Endothelial cell of umbilical vein (primary cell): ENCODE measurements around the gene PLEKHG1. TPM values are rescaled to one million over a fixed set of nuclear protein-coding genes. Genes with fewer than 3 reads are reported as not detected.

Source experiments
- BruUV-seq: library from RNA; stranded (reverse); fragments of 400-500 nt; replicated peaks from 2 replicates; lab custom pipeline; 2021; lab: Mats Ljungman, UMichigan
- CTCF ChIA-PET: fragments of 300-600, 350-600 bp; sonication (Branson Sonifier 250); formaldehyde crosslinking; loops from one replicate; lab custom pipeline; 2021; ENCODE audit warnings: antibody characterized with exemption, inconsistent platforms; lab: Charles Lee
- POLR2A ChIA-PET: fragments of 300-600, 350-600 bp; sonication (Branson Sonifier 250); formaldehyde crosslinking; loops from one replicate; lab custom pipeline; 2021; ENCODE audit warnings: antibody characterized with exemption, inconsistent platforms; lab: Charles Lee
- DNase-seq: peaks from one replicate; pipeline ENCODE4 v3.0.0-alpha.2; 2011; ENCODE audit warnings: low read depth, low spot score
- FAIRE-seq: peaks from 2 replicates; lab custom pipeline; 2011; peaks lifted over from hg19 to GRCh38; lab: Jason Lieb, UNC
- H2AFZ ChIP-seq: 2 replicates; pipeline ENCODE4 v1.6.0; 2012; ENCODE audit warnings: low read depth, low read length, control low read depth, inconsistent platforms
- H3K27ac ChIP-seq: 2 replicates; pipeline ENCODE4 v1.5.1; 2011; ENCODE audit warnings: low read depth, mild to moderate bottlenecking, control low read depth, low read length, moderate library complexity; ENCODE audit not compliant: insufficient read depth
- H3K27me3 ChIP-seq, 2 experiments: 2 replicates each; pipeline versions ENCODE4 v1.6.0 to v1.6.1; 2011; ENCODE audit warnings: low read length in 2 of 2, mixed read lengths in 1 of 2; ENCODE audit not compliant: control insufficient read depth in 2 of 2, insufficient read depth in 2 of 2
- H3K36me3 ChIP-seq, 2 experiments: 2 replicates in 1 of 2; 3 replicates in 1 of 2; pipeline ENCODE4 v1.5.1; 2011; ENCODE audit warnings: low read length in 2 of 2, mild to moderate bottlenecking in 1 of 2, moderate library complexity in 1 of 2; ENCODE audit not compliant: control insufficient read depth in 2 of 2, insufficient read depth in 2 of 2; ENCODE audit errors: extremely low read depth in 1 of 2
- H3K4me1 ChIP-seq: 3 replicates; pipeline ENCODE4 v1.5.1; 2011; ENCODE audit warnings: mild to moderate bottlenecking, low read length; ENCODE audit not compliant: control insufficient read depth, insufficient read depth; ENCODE audit errors: extremely low read depth
- H3K4me2 ChIP-seq: 2 replicates; pipeline ENCODE4 v1.6.1; 2011; ENCODE audit warnings: low read length, control low read depth, mixed read lengths; ENCODE audit not compliant: insufficient read depth
- H3K4me3 ChIP-seq, 3 experiments: fragments of 200-600 bp in 1 of 3; sonication (generic), shearing (Covaris generic) in 1 of 3; replicated peaks in 1 of 3; 2 replicates each; pipeline ENCODE4 v1.5.1; 2011 to 2016; ENCODE audit warnings: control low read depth in 3 of 3, low read length in 3 of 3, mild to moderate bottlenecking in 2 of 3, inconsistent platforms in 1 of 3, low read depth in 1 of 3, moderate library complexity in 1 of 3; ENCODE audit not compliant: insufficient read depth in 1 of 3
- H3K79me2 ChIP-seq: 2 replicates; pipeline ENCODE4 v1.6.0; 2012; ENCODE audit warnings: low read length, inconsistent platforms; ENCODE audit not compliant: control insufficient read depth, insufficient read depth
- H3K9ac ChIP-seq: replicated peaks from 2 replicates; pipeline ENCODE3; 2011; ENCODE audit warnings: low read length, control low read depth; ENCODE audit not compliant: insufficient read depth; ENCODE audit errors: extremely low read depth
- H3K9me1 ChIP-seq: replicated peaks from 3 replicates; pipeline ENCODE4 v1.6.0; 2011; ENCODE audit warnings: mild to moderate bottlenecking, low read length; ENCODE audit not compliant: control insufficient read depth, insufficient read depth; ENCODE audit errors: extremely low read depth
- H3K9me3 ChIP-seq: replicated peaks from 2 replicates; pipeline ENCODE4 v1.5.1; 2012; ENCODE audit warnings: low read length, inconsistent platforms; ENCODE audit not compliant: control insufficient read depth, insufficient read depth
- H4K20me1 ChIP-seq: replicated peaks from 2 replicates; pipeline ENCODE3; 2011; ENCODE audit warnings: mild to moderate bottlenecking, low read length; ENCODE audit not compliant: control insufficient read depth, insufficient read depth; ENCODE audit errors: extremely low read depth
- EZH2 ChIP-seq: IDR thresholded peaks from 2 replicates; pipeline ENCODE4 v1.6.1; 2012; ENCODE audit warnings: borderline replicate concordance, low read depth, mild to moderate bottlenecking, moderate library complexity, low read length, inconsistent platforms; ENCODE audit not compliant: severe bottlenecking
- FOS ChIP-seq: IDR thresholded peaks from 2 replicates; pipeline ENCODE4 v1.6.1; 2011; ENCODE audit warnings: mild to moderate bottlenecking, low read length, moderate library complexity, borderline replicate concordance; ENCODE audit not compliant: insufficient read depth
- GATA2 ChIP-seq: IDR thresholded peaks from 2 replicates; pipeline ENCODE4 v1.7.0; 2011; ENCODE audit warnings: low read depth, mild to moderate bottlenecking, moderate library complexity, mixed read lengths, low read length; ENCODE audit not compliant: insufficient read length, insufficient read depth
- JUN ChIP-seq: IDR thresholded peaks from 2 replicates; pipeline ENCODE4 v1.6.1; 2011; ENCODE audit warnings: borderline replicate concordance, low read depth; ENCODE audit not compliant: insufficient read length, insufficient read depth
- MAX ChIP-seq: IDR thresholded peaks from 2 replicates; pipeline ENCODE4 v1.6.1; 2011; ENCODE audit not compliant: insufficient read depth, insufficient read length
- MYC ChIP-seq: IDR thresholded peaks from one replicate; pipeline ENCODE4 v1.6.1; 2011; ENCODE audit warnings: mild to moderate bottlenecking, low read depth, low read length
- POLR2A ChIP-seq: IDR thresholded peaks from 2 replicates; pipeline ENCODE4 v1.6.1; 2012; ENCODE audit warnings: low read depth, mild to moderate bottlenecking, control low read depth, low read length
- POLR2AphosphoS5 ChIP-seq: IDR thresholded peaks from 2 replicates; pipeline ENCODE4 v1.6.1; 2012; ENCODE audit warnings: low read depth, mild to moderate bottlenecking, control low read depth, low read length, moderate library complexity; ENCODE audit not compliant: insufficient read depth
- dilution Hi-C: fragments of 300-500 bp; cut with MboI; formaldehyde crosslinking; loops from one replicate; pipeline ENCODE4 v1.15.0; 2019; ENCODE audit warnings: low sequenced_read_pairs; ENCODE audit not compliant: extremely low pct_ligation_motif_present
- intact Hi-C: fragments of 100-400 bp; cut with micrococcal nuclease; formaldehyde crosslinking; loops from one replicate; pipeline ENCODE4 v1.10.0; 2022
- polyA plus RNA-seq, 4 experiments: library from polyadenylated mRNA; depleted of rRNA in 3 of 4; stranded (reverse) in 3 of 4; unstranded in 1 of 4; fragments of >200 nt; gene quantifications; 2 replicates each; pipeline versions ENCODE4 v1.2.1 to v1.2.3, GENCODE V29; 2011 to 2012; ENCODE audit warnings: missing spikeins in 1 of 4
- total RNA-seq: library from RNA; stranded (reverse); gene quantifications from 2 replicates; pipeline ENCODE4 v1.2.3, GENCODE V29; 2021
- TF ChIP-seq, protein P1 (sequence below), 2 donors: IDR thresholded peaks; 1 replicate in 1 of 2; 2 replicates in 1 of 2; pipeline ENCODE4 v1.5.1; 2011; ENCODE audit warnings: low read length in 2 of 2, mild to moderate bottlenecking in 2 of 2, moderate library complexity in 2 of 2, control low read depth in 1 of 2, inconsistent platforms in 1 of 2, low read depth in 1 of 2; ENCODE audit not compliant: insufficient read depth in 1 of 2; ENCODE audit errors: extremely low read depth in 1 of 2

Gene PLEKHG1
- total and polyA plus RNA-seq, 2 donors (not counting 3 experiments of a cell fraction or from before 2014, with no cell fraction given): 8.8 to 62.5 TPM

DNA sequence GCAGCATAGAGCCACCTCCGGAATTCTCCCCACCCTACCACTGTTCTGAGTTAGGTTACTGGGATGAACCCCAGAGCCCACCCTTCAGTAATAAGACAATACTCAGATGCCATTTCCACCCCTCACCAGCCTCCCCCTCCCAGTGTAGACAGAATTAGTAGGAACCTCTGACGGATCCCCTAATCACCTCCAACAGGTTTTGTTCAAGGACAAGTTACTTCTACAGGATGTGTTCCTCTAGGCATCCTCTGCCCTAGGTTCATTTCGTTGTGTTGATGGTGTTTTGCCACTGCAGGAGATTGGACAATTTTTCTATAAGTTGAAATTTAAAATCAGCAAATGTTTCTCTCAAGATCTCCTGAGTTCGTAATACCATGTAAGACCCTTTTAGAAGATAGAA lies 22.8 kb downstream of the PLEKHG1 start:
- no peaks in the 10 kb centered on the region for H3K9me1 ChIP-seq
- no peak overlapping the region for H3K27ac ChIP-seq
- H4K20me1 ChIP-seq: no peaks in the 10 kb centered on the region
- BruUV-seq: TSS peak; percentile 29
- dilution Hi-C loops: no loop called here
- no peaks in the 10 kb centered on the region for H3K27me3 ChIP-seq
- CTCF ChIA-PET: no interaction called here
- POLR2A ChIA-PET: no interaction called here
- no peak overlapping the region for H3K4me2 ChIP-seq
- H3K4me3 ChIP-seq: no peak overlapping the region
- H3K79me2 ChIP-seq: no peaks in the 10 kb centered on the region
- no peak for TF ChIP-seq FOS
- TF ChIP-seq MAX: no peak
- TF ChIP-seq POLR2A: no peak
- TF ChIP-seq GATA2: no peak
- TF ChIP-seq, protein P1, sequence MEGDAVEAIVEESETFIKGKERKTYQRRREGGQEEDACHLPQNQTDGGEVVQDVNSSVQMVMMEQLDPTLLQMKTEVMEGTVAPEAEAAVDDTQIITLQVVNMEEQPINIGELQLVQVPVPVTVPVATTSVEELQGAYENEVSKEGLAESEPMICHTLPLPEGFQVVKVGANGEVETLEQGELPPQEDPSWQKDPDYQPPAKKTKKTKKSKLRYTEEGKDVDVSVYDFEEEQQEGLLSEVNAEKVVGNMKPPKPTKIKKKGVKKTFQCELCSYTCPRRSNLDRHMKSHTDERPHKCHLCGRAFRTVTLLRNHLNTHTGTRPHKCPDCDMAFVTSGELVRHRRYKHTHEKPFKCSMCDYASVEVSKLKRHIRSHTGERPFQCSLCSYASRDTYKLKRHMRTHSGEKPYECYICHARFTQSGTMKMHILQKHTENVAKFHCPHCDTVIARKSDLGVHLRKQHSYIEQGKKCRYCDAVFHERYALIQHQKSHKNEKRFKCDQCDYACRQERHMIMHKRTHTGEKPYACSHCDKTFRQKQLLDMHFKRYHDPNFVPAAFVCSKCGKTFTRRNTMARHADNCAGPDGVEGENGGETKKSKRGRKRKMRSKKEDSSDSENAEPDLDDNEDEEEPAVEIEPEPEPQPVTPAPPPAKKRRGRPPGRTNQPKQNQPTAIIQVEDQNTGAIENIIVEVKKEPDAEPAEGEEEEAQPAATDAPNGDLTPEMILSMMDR (IDR thresholded peaks at IDR 0.05; ENCODE audit: extremely low read depth in 1 of 2, insufficient read depth in 1 of 2, low read depth in 1 of 2, low read length in 2 of 2): no peak
- no peak for TF ChIP-seq EZH2
- TF ChIP-seq MYC: no peak
- no peak for TF ChIP-seq JUN
- no peak for TF ChIP-seq POLR2AphosphoS5
- H3K4me1 ChIP-seq: peaks cover 32% of the 10 kb centered on the region
- DNase-seq (no peak), FAIRE-seq (no peak)
- H2AFZ ChIP-seq: no peak overlapping the region
- no peaks in the 10 kb centered on the region for H3K36me3 ChIP-seq
- no peaks in the 10 kb centered on the region for H3K9me3 ChIP-seq
- intact Hi-C loops: no loop called here
- no peak overlapping the region for H3K9ac ChIP-seq
